GM23248 (cell line): ENCODE results near the gene APC2. TPM values are rescaled to one million over a fixed set of nuclear protein-coding genes. Genes with fewer than 3 reads are reported as not detected.
A peak's percentile ranks its signal among the peaks of the same experiment; 100 is the strongest.

Experiments
- DNase-seq: peaks from one replicate; pipeline ENCODE4 v3.0.0-alpha.2; 2015
- H2AFZ ChIP-seq: fragments of 200-600 bp; sonication (generic); 2 replicates; pipeline ENCODE4 v1.6.1; 2016; ENCODE audit warnings: antibody characterized with exemption
- H3F3A ChIP-seq: fragments of 200-600 bp; sonication (generic); 2 replicates; pipeline ENCODE4 v1.6.1; 2016; ENCODE audit warnings: mild to moderate bottlenecking, antibody characterized with exemption, mixed run types; ENCODE audit not compliant: insufficient read depth
- H3K27ac ChIP-seq: fragments of 200-600 bp; sonication (generic); 2 replicates; pipeline ENCODE4 v1.5.1; 2016; ENCODE audit warnings: mild to moderate bottlenecking
- H3K27me3 ChIP-seq: fragments of 200-600 bp; sonication (generic); replicated peaks from 2 replicates; pipeline ENCODE4 v1.6.1; 2016; ENCODE audit warnings: mild to moderate bottlenecking; ENCODE audit not compliant: insufficient read depth
- H3K36me3 ChIP-seq: fragments of 200-600 bp; sonication (generic); 2 replicates; pipeline ENCODE4 v1.6.1; 2016; ENCODE audit warnings: low read depth, mild to moderate bottlenecking
- H3K4me1 ChIP-seq: fragments of 200-600 bp; sonication (generic); 2 replicates; pipeline ENCODE4 v1.6.1; 2016; ENCODE audit warnings: mild to moderate bottlenecking; ENCODE audit not compliant: insufficient read depth
- H3K4me2 ChIP-seq: fragments of 200-600 bp; sonication (generic); one replicate; pipeline ENCODE4 v1.6.1; 2016; ENCODE audit warnings: mild to moderate bottlenecking; ENCODE audit not compliant: unreplicated experiment
- H3K4me3 ChIP-seq: fragments of 200-600 bp; sonication (generic); 2 replicates; pipeline ENCODE4 v1.5.1; 2016; ENCODE audit warnings: mild to moderate bottlenecking
- H3K79me2 ChIP-seq: fragments of 200-600 bp; sonication (generic); 2 replicates; pipeline ENCODE4 v1.6.1; 2016; ENCODE audit warnings: mild to moderate bottlenecking; ENCODE audit not compliant: insufficient read depth
- H3K9ac ChIP-seq: fragments of 200-600 bp; sonication (generic); 2 replicates; pipeline ENCODE4 v1.6.1; 2016; ENCODE audit warnings: mild to moderate bottlenecking
- H3K9me2 ChIP-seq: fragments of 200-600 bp; sonication (generic); 2 replicates; pipeline ENCODE4 v1.6.1; 2016; ENCODE audit warnings: mixed run types, mild to moderate bottlenecking, moderate library complexity; ENCODE audit not compliant: insufficient read depth
- H3K9me3 ChIP-seq: fragments of 200-600 bp; sonication (generic); one replicate; pipeline ENCODE4 v1.6.1; 2017; ENCODE audit warnings: low read depth
- H4K20me1 ChIP-seq: fragments of 200-600 bp; sonication (generic); 2 replicates; pipeline ENCODE4 v1.6.0; 2016; ENCODE audit not compliant: insufficient read depth
- EZH2 ChIP-seq: fragments of 200-600 bp; sonication (generic); IDR thresholded peaks from 2 replicates; pipeline ENCODE4 v1.6.1; 2018; ENCODE audit warnings: antibody characterized with exemption, mild to moderate bottlenecking; ENCODE audit not compliant: insufficient read depth, poor library complexity, severe bottlenecking
- EZH2phosphoT487 ChIP-seq: fragments of 200-600 bp; sonication (generic); IDR thresholded peaks from 2 replicates; pipeline ENCODE4 v1.6.1; 2018; ENCODE audit warnings: antibody characterized with exemption, moderate library complexity, mild to moderate bottlenecking, low read depth; ENCODE audit not compliant: insufficient read depth
- WGBS, 2 experiments: methylation state at CpG; one replicate each; pipeline ENCODE4 v1.1.6; 2015 to 2017; ENCODE audit warnings: low lambda C conversion rate in 2 of 2, low coverage in 1 of 2; ENCODE audit errors: missing lambda C conversion rate in 2 of 2; 5-methylcytosine and 5-hydroxymethylcytosine counted together
- in situ Hi-C: fragments of 300-500 bp; cut with MboI; formaldehyde crosslinking; loops from 2 replicates; pipeline ENCODE4 v1.15.0; 2020
- polyA plus RNA-seq: library from polyadenylated mRNA; unstranded; fragments of >200 nt; fragmentation: Nextera tagmentation; extraction: Ambion mirVana; gene quantifications from 2 replicates; pipeline ENCODE4 v1.2.1, GENCODE V29; 2016
- total RNA-seq: library from RNA; depleted of rRNA; stranded (reverse); fragments of >200 nt; shearing (Covaris generic); gene quantifications from 2 replicates; pipeline ENCODE4 v1.2.3, GENCODE V29; 2014

The APC2 gene
- total and polyA plus RNA-seq, 2 experiments from 2014 or later = 0.10 to 0.11 TPM

- Histone ChIP-seq H3F3A (peaks cover 13% of the 10 kb centered on the region; the same call in 1 of the 2 replicates), H3K4me3 (no peak overlapping the region), H3K27me3 (no peaks in the 10 kb centered on the region), H2AFZ (no peak overlapping the region), H3K79me2 (no peaks in the 10 kb centered on the region), H4K20me1 (no peaks in the 10 kb centered on the region), H3K4me2 (no peak overlapping the region), H3K36me3 (no peaks in the 10 kb centered on the region), H3K9ac (no peak overlapping the region), H3K9me3 (no peaks in the 10 kb centered on the region), H3K27ac (no peak overlapping the region), H3K4me1 (no peaks in the 10 kb centered on the region), H3K9me2 (no peaks in the 10 kb centered on the region)
- WGBS, 2 experiments = 76 to 78% methylated on average over 8 of the region's 8 CpGs
- DNase-seq = no peak
- no peak for TF ChIP-seq EZH2phosphoT487
- no peak for TF ChIP-seq EZH2
- in situ Hi-C loops = no loop called here
Measured at GRCh38 chr19:1505012-1505411, 55.1 kb downstream of the APC2 start.

- Histone ChIP-seq H3K4me2 (no peak overlapping the region), H3K4me3 (no peak overlapping the region), H3K27me3 (no peaks in the 10 kb centered on the region), H3K36me3 (no peaks in the 10 kb centered on the region), H2AFZ (no peak overlapping the region), H3F3A (peaks cover 14% of the 10 kb centered on the region; the same call in 1 of the 2 replicates), H3K4me1 (no peaks in the 10 kb centered on the region), H3K9me2 (no peaks in the 10 kb centered on the region), H3K9me3 (no peaks in the 10 kb centered on the region), H3K79me2 (no peaks in the 10 kb centered on the region), H3K9ac (no peak overlapping the region), H3K27ac (no peak overlapping the region), H4K20me1 (no peaks in the 10 kb centered on the region)
- in situ Hi-C loops = no loop called here
- no peak for DNase-seq
- no peak for TF ChIP-seq EZH2
- no peak for TF ChIP-seq EZH2phosphoT487
- WGBS, 2 experiments = 84 to 87% methylated on average over 37 to 45 of the region's 45 CpGs
Measured at GRCh38 chr19:1505991-1506881, 56.3 kb downstream of the APC2 start.

- Histone ChIP-seq H2AFZ (0 out of 2 replicates have a peak overlapping the region, but pooled peaks have one; percentile 49), H3K27me3 (no peaks in the 10 kb centered on the region), H3K4me3 (0 out of 2 replicates have a peak overlapping the region, but pooled peaks have one; percentile 10), H3K36me3 (no peaks in the 10 kb centered on the region), H3K27ac (peak overlapping the region; percentile 64), H3K79me2 (peaks cover 2% of the 10 kb centered on the region; the same call in 1 of the 2 replicates), H3K9ac (peak overlapping the region; percentile 64), H3K4me2 (peak overlapping the region; percentile 42), H3K9me3 (no peaks in the 10 kb centered on the region), H3K4me1 (no peaks in the 10 kb centered on the region), H3K9me2 (no peaks in the 10 kb centered on the region), H4K20me1 (no peaks in the 10 kb centered on the region), H3F3A (peaks cover 14% of the 10 kb centered on the region; the same call in 1 of the 2 replicates)
- in situ Hi-C loops = no loop called here
- 61 to 64% methylated on average over 23 of the region's 23 CpGs for WGBS, 2 experiments
- no peak for DNase-seq
- no peak for TF ChIP-seq EZH2
- TF ChIP-seq EZH2phosphoT487 = no peak
Measured at GRCh38 chr19:1507192-1507660, 57.3 kb downstream of the APC2 start.

- Histone ChIP-seq H4K20me1 (no peaks in the 10 kb centered on the region), H3K9ac (peak overlapping the region; percentile 64), H3K27me3 (no peaks in the 10 kb centered on the region), H3K9me2 (no peaks in the 10 kb centered on the region), H3K9me3 (no peaks in the 10 kb centered on the region), H3K27ac (peak overlapping the region; percentile 64), H3K4me2 (peak overlapping the region; percentile 42), H3K4me3 (peak overlapping the region; percentile 64), H2AFZ (peak overlapping the region; percentile 49), H3F3A (peaks cover 14% of the 10 kb centered on the region; the same call in 1 of the 2 replicates), H3K4me1 (no peaks in the 10 kb centered on the region), H3K79me2 (peaks cover 7% of the 10 kb centered on the region; the same call in 1 of the 2 replicates), H3K36me3 (no peaks in the 10 kb centered on the region)
- WGBS, 2 experiments = 3 to 6% methylated on average over 36 to 41 of the region's 46 CpGs
- in situ Hi-C loops = no loop called here
- DNase-seq = peak; percentile 98
- TF ChIP-seq EZH2phosphoT487 (no peak), EZH2 (no peak)
Measured at GRCh38 chr19:1507763-1508506, 58.0 kb downstream of the APC2 start.
